RCC 7860 (cell line): ENCODE results near the gene PHLPP1.

Experiments
- DNase-seq: peaks from one replicate; pipeline ENCODE4 v3.0.0-alpha.2; 2015; ENCODE audit warnings: low spot score
- FAIRE-seq: peaks from 2 replicates; lab custom pipeline; 2012; peaks lifted over from hg19 to GRCh38; lab: Jason Lieb, UNC

PHLPP1 gene

GRCh38 chr18:62925031-62925688, 209.8 kb downstream of the PHLPP1 start:
- DNase-seq: peak; percentile 56
- FAIRE-seq: peak; percentile 86

GRCh38 chr18:62928326-62928725, 213.0 kb downstream of the PHLPP1 start:
- DNase-seq (no peak), FAIRE-seq (no peak)

- FAIRE-seq (no peak), DNase-seq (no peak)
Observed at GRCh38 chr18:62933261-62933887, 218.0 kb downstream of the PHLPP1 start.

GRCh38 chr18:62935994-62936393, 220.7 kb downstream of the PHLPP1 start:
- FAIRE-seq: no peak

GRCh38 chr18:62937065-62937464, 221.7 kb downstream of the PHLPP1 start:
- no peak for FAIRE-seq
- DNase-seq: no peak

More at GRCh38 chr18:62935994-62936393, 220.7 kb downstream of the PHLPP1 start:
- DNase-seq: no peak

- DNase-seq (no peak), FAIRE-seq (no peak)
Observed at GRCh38 chr18:62938006-62938405, 222.7 kb downstream of the PHLPP1 start.

- FAIRE-seq (no peak), DNase-seq (no peak)
Observed at GRCh38 chr18:62938487-62938886, 223.1 kb downstream of the PHLPP1 start.

GRCh38 chr18:62939433-62939832, 224.1 kb downstream of the PHLPP1 start:
- no peak for FAIRE-seq

GRCh38 chr18:62939926-62940325, 224.6 kb downstream of the PHLPP1 start:
- no peak for FAIRE-seq
- DNase-seq: no peak

More at GRCh38 chr18:62939433-62939832, 224.1 kb downstream of the PHLPP1 start:
- no peak for DNase-seq

- FAIRE-seq: no peak
- DNase-seq: no peak
Observed at GRCh38 chr18:62942578-62942977, 227.2 kb downstream of the PHLPP1 start.

GRCh38 chr18:62944454-62944853, 229.1 kb downstream of the PHLPP1 start:
- FAIRE-seq: no peak
- DNase-seq: no peak

- DNase-seq (no peak), FAIRE-seq (no peak)
Observed at GRCh38 chr18:62948788-62949187, 233.4 kb downstream of the PHLPP1 start.

GRCh38 chr18:62950246-62950645, 234.9 kb downstream of the PHLPP1 start:
- FAIRE-seq (no peak), DNase-seq (no peak)

- no peak for DNase-seq
- no peak for FAIRE-seq
Observed at GRCh38 chr18:62952807-62953206, 237.5 kb downstream of the PHLPP1 start.

- FAIRE-seq: no peak
Observed at GRCh38 chr18:62953663-62954062, 238.3 kb downstream of the PHLPP1 start.

GRCh38 chr18:62954366-62954765, 239.0 kb downstream of the PHLPP1 start:
- no peak for FAIRE-seq
- DNase-seq: no peak

More at GRCh38 chr18:62953663-62954062, 238.3 kb downstream of the PHLPP1 start:
- DNase-seq: no peak

- no peak for FAIRE-seq
- peak; percentile 27 for DNase-seq
Observed at GRCh38 chr18:62957885-62958472, 242.6 kb downstream of the PHLPP1 start.

GRCh38 chr18:62959481-62959880, 244.1 kb downstream of the PHLPP1 start:
- no peak for DNase-seq
- FAIRE-seq: no peak

- no peak for FAIRE-seq
- DNase-seq: no peak
Observed at GRCh38 chr18:62963507-62963906, 248.2 kb downstream of the PHLPP1 start.

GRCh38 chr18:62964432-62964831, 249.1 kb downstream of the PHLPP1 start:
- FAIRE-seq: no peak
- DNase-seq: no peak

GRCh38 chr18:62967089-62967488, 251.7 kb downstream of the PHLPP1 start:
- no peak for FAIRE-seq

GRCh38 chr18:62973689-62974088, 258.3 kb downstream of the PHLPP1 start:
- FAIRE-seq (no peak), DNase-seq (no peak)

More at GRCh38 chr18:62967089-62967488, 251.7 kb downstream of the PHLPP1 start:
- DNase-seq: no peak
